HG02571 (cell line): ENCODE data around the gene RIMBP3C.
"Not testable (repeated sequence)": the region's sequence is repeated elsewhere in the genome, so short reads cannot be mapped to it uniquely, and the experiment has no call there.

Source experiments
- ATAC-seq: cut with Tn5 transposase; IDR thresholded peaks from one replicate; pipeline ENCODE4 v1.9.1; 2021; ENCODE audit warnings: mild to moderate bottlenecking, moderate library complexity; ENCODE audit not compliant: unreplicated experiment

Gene RIMBP3C, protein sequence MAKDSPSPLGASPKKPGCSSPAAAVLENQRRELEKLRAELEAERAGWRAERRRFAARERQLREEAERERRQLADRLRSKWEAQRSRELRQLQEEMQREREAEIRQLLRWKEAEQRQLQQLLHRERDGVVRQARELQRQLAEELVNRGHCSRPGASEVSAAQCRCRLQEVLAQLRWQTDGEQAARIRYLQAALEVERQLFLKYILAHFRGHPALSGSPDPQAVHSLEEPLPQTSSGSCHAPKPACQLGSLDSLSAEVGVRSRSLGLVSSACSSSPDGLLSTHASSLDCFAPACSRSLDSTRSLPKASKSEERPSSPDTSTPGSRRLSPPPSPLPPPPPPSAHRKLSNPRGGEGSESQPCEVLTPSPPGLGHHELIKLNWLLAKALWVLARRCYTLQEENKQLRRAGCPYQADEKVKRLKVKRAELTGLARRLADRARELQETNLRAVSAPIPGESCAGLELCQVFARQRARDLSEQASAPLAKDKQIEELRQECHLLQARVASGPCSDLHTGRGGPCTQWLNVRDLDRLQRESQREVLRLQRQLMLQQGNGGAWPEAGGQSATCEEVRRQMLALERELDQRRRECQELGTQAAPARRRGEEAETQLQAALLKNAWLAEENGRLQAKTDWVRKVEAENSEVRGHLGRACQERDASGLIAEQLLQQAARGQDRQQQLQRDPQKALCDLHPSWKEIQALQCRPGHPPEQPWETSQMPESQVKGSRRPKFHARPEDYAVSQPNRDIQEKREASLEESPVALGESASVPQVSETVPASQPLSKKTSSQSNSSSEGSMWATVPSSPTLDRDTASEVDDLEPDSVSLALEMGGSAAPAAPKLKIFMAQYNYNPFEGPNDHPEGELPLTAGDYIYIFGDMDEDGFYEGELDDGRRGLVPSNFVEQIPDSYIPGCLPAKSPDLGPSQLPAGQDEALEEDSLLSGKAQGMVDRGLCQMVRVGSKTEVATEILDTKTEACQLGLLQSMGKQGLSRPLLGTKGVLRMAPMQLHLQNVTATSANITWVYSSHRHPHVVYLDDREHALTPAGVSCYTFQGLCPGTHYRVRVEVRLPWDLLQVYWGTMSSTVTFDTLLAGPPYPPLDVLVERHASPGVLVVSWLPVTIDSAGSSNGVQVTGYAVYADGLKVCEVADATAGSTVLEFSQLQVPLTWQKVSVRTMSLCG (N-terminal part only)

DNA sequence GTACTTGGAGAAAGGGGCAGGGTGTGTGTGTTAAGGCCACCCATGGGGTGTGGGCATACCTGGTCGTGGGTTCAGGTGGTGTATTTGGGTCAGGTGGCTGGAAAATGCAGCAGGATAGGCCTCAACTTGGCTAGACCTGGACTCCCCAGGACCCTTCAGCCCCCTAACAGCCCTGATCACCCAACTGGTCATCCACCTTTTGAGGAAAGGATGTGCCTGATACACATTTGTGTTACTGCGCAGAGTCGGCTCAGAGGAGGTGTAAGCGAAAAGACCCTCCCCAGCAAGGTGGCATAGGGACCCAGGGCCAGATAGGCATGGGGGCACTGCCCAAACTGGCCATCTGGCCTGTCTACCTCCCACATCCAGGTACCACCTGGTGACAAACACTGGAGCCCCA is at the start of gene RIMBP3C:
Gene RIMBP3C, minus strand, starts transcription at position 101 of the 400 bp plus-strand sequence. CDS start 485 bp downstream, outside the sequence.
- ATAC-seq: not testable (repeated sequence)

DNA sequence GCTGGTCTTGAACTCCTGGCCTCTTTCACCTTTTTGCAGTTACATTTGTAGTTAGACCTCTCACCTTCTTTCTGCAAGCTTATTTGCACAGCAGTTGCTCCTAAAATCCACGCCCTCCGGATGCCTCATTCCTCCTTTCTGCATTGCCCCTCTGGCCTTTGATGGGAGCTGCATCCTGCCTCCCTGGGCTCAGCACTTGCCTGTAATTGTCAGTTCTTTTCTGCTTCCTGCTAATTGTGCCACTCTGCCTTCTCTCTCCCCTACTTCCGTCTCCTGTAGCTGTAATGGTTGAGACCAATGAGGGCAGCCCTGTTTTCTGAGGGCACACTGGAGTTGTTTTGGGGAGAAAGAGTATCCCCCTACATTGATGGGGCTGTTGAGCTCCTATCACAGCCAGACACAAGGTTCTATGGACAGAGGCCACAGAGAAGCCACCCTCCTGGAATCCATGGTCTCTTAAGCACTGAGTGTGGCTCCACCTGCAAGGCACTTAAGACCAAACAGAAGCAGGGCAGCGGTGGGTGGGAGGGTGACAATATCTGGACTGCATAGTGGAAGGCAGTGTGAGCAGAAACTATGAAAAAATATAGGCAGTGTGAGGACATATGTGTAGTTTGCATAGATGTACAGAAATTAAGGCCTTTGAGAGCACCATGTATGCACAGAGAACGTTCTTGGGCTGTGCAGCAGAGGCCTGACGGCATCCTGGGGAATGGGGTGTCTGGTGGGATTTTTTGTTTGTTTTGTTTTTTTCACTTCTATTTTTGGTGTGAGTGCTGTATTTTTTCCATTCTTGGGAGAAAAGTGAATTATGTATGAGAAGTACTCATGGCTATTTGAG is 48.0 kb upstream of the RIMBP3C start:
- ATAC-seq: no peak

DNA sequence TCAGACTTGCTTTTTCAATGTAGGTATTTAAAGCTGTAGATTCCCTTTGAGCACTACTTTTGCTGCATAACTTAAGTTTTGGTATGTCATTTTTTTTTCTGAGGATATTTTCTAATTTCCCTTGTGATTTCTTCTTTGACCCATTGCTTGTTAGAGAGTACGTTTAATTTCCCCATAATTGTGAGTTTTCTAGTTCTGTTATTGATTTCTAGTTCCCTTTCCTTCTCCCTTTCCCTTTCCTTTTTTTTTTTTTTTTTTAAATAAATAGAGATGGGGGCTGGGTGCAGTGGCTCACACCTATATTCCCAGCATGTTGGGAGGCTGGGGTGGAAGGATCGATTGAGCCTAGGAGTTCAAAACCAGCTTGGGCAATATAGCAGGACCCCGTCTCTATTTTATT is 47.0 kb upstream of the RIMBP3C start:
- ATAC-seq: no peak

DNA sequence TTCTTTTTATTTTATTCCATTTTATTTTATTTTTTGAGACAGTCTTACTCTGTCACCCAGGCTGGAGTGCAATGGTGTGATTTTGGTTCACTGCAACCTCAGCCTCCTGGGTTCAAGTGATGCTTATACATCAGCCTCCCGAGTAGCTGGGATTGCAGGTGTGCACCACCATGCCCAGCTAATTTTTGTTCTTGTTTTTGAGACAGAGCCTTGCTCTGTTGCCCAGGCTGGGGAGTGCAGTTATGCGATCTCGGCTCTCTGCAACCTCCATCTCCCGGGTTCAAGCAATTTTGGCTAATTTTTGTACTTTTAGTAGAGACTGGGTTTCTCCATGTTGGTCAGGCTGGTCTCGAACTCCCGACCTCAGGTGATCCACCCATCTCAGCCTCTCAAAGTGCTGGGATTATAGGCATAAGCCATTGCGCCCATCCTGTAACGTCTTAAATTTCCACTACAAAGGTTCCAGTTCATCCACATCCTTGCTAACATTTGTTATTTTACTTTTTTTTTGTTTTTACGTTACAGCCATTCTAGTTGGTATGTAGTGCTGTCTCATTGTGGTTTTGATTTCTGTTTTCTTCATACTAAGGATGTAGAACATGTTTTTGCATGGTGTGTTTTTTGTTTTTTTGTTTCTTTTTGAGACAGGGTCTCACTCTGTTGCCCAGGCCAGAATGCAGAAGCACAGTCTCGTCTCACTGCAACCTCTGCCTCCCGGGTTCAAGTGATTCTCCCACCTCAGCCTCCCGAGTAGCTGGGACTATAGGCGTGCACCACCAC is 45.3 kb upstream of the RIMBP3C start:
- ATAC-seq: not testable (repeated sequence)

DNA sequence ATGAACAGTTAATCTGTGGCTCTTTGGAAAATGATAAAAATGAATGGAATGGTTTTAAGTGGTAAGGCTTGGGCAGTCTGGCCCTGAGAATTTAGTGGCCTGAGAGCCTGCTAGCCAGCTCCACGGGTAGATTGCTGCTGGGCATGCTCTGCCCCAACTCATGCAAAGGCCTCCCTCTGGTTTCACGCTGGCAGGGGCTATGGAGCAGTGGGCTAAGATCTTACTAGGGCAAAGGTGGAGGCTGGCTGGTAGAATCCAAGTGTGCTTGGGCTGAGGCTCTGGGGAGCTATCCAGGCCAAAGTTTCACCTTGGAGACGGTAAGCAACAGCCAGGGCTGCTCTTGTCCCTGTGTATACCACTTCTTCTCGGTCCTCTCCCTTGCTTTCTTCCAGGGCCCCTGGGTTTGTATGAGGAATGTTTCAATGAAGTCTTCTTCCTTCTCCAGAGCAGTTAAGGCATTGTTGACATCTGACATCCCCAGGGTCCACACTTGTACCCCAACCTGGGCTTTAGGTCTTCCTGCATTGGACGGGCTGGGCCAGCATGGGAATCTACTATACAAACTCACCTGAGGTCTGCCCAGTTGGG is 43.7 kb upstream of the RIMBP3C start:
- no peak for ATAC-seq

DNA sequence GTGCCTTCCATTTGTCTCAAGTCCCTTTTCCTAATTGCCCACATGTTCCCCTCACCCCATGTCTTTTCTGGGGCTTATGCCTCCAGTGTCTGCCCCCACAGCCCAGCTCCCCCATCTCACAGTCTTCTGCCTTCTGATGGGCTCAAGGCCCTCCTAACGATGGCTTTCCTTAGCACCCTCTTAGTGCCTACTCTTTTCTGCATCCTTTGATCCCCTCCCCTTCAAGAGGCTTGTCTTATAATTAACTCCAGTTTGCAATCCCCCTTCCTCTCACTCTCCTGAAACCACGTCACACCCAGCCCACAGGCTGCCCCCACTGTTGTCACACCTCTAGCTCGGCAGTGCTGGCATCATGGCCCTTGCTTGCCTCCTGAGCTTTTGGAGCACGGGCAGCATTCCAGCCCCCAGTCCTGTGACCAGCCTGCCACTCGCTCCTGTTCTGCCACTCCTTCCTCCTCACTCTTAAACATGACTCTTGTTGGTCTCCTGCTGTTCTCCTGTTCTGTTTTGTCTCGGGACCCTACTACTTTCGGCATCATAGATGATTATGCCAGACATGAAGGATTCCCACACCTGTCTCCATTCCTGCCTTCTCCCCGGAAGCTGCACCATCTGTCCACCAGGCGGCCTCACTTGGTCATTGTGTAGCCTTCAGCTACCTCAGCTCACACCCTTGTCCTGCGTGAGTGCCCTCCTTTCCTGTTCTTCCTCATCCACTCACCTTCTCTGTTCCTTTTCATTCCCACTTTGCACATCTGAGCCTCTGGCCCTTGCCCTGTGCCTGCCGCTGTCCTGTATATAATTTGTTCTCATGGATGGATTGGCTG is 42.4 kb upstream of the RIMBP3C start:
- no peak for ATAC-seq

DNA sequence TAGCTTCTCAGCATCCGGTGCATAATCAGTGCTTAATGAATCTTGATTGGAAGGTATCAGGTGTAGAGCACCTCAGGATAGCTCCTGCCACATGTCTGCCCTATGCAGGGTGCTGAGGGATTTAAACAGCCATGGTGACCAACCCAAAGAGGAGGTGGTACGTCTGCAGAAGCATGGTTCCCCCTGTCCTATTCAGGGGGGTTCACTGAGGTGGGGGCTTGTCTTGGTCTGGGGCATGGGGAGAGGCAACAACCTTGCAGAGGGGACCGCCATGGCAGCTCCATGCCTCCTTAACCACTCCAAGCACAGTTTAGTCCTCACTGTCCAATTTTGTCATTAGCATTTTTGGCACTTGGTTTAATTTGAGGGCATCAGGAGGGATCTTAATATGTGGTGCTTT is 41.2 kb upstream of the RIMBP3C start:
- ATAC-seq: no peak

DNA sequence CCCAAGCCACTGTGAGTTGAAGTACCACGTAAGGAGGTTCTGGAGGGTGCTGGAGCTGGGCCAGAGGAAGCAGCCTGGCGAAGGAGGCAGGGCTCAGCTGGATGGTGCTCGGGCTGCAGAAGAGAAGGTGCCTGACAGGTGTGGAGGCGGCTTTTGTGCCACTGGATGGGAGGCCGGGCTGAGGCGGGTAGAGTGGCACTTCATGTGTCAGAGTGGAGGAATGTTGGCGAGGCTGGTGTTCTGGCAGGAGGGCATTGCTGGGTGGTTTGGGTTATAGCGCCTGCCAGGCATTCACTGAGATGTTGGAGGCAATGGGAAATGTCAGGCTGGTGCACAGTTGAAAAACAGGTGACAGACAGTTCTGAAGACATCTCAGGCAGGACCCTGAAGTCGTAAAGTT is 40.4 kb upstream of the RIMBP3C start:
- no peak for ATAC-seq

DNA sequence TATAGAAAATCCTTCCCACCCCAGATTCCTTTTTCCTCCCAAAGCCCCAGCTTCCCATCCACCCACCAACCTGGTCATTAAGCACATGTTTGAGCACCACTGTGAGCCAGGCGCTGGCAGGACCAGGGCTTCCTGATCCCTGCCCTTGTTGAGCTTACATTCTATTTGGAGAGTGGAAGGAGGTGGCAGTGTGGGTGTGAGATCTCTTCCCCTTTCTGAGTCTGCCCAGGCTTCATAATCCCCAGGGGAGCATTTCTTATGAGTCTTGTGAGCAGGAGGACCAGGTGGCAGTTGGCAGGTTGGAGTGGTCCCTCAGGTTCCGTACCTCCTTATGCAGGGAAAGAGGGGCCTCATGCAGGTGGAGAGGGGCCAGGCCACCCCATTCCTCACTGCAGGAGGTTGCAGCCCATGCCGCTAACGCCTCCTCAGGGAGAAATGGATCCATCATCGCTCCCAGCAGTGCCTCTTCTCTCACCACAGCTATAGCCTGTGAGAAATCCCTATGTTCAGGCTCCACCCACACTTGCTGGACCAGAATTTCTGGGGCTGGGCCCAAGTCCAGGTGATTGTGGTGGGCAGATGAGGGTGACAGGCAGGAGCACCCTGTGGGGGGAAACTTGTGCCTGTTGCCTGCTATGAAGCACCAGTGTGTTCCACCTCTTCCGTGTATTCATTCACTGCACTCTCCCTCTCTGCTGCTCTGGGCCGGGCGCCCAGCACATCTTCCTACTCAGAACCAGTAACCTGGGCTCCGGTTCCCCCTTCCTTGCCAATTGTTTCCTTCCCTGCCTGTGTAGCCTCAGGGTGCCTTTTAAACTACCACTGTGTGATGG is 39.8 kb upstream of the RIMBP3C start:
- ATAC-seq: no peak

DNA sequence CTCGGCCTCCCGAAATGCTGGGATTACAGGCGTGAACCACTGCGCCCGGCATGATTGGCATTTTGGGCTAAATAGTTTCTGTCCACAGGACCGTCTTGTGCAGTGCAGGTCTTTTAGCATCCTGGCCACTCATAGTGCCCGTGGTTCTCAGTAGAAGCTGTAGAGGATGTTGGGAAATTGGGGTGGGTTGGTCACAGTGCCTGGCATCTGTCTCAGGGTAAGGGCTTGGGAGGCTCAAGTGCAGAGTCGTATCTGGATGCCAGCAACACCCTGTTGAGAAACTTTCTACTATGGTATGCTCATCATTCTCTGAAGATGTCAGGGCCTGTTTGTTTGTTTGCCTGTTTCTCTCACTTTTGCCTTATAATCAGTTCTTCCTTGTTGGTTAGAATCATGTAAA is 38.1 kb upstream of the RIMBP3C start:
- no peak for ATAC-seq

DNA sequence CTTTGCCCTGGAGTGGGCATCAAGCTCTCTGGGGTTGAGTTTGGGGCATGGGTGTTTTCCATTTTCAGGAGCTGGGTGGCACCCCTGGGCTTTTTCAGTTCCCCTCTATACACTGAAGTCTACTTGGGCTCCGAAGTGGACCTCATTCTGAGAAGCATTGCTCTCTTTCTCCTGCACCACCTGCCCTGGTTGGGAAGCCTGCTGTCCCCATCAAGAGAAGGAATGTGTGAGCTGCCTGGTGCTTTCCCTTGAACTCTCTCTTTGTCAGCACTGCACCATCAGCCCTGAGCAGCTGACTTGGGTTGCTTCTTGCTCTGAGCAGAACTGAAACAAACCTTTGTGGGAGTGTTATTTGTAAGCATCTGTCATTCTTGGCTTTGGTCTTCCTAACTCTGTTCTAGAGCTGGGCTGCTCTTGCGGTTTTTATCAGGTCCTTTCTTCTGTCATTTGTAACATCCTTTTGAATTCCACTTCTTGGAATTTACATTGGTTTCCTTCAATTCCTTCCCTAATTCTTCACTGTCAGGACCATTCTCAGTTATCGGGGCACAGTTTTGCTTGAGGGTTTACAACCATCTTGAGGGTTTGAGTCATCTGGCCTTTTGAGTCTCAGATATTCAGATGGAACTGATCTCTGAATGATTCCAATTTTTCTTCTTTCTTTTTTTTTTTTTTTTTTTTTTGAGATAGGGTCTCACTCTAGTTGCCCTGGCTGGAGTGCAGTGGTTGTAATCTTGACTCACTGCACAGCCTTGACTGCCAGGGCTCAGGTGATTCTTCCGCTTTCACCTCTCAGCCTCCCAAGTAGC is 36.7 kb upstream of the RIMBP3C start:
- peak; percentile 85 for ATAC-seq

DNA sequence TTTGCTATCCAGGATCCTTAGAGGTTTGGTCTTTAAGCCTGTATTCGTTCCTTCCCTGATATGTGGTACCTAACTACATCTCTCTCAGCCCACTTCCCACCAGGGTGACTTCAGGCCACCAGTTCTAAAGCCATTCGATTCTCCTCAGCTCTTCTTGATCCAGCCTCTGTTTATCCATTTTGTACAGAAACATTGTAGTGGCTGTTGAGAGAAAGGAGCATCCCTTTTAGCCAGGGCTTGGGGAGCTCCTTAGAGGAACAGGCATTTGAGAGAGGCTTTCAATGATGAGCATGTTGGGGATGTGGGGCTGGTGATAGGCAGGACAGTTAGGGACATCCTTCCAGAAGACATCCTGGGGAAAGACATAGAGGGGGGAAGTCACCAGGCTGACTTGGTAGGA is 34.1 kb upstream of the RIMBP3C start:
- no peak for ATAC-seq

DNA sequence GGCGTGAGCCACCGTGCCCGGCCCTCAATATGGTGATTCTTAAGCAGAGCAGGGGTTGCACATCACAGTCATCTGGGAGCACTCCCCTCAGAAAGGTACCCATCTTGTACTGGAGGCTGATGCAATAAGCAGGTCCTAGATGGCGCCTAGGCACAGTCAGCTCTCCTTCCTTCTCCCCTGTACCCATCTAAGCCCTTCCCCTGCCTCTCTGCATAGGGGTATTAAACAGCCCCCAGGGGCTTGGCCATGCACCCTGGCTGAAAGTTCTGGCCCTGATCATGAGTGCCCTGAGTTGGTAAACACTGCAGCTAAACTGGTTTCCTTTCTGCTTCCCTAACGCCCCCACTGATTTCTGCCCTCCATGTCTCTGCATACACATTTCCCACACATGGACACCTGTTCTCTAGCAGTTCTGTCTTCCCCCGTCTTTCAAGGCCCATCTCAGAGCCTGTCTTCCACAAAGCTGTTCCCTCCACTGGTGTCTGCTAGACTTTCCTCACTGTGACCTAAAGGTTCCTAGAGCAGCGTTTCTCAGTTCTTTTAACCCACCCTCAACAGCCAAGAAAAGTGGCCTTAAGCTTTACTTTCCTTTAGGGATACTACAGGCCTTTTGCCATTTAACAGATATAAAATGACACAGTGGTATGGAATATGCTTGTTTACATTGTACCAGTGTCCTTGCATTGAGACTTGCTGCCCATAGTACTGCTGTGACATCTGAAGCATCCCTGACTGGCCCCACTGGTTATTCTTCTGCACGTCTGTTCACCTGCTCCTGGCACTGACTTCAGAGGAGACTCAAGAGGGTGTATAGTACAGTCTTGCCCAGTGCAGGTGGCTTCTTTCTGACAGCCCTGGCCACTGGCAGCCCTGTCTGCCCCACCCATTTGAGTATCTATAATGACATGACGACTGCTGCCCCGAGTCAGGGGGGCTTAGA is 31.8 kb upstream of the RIMBP3C start:
- ATAC-seq: no peak

DNA sequence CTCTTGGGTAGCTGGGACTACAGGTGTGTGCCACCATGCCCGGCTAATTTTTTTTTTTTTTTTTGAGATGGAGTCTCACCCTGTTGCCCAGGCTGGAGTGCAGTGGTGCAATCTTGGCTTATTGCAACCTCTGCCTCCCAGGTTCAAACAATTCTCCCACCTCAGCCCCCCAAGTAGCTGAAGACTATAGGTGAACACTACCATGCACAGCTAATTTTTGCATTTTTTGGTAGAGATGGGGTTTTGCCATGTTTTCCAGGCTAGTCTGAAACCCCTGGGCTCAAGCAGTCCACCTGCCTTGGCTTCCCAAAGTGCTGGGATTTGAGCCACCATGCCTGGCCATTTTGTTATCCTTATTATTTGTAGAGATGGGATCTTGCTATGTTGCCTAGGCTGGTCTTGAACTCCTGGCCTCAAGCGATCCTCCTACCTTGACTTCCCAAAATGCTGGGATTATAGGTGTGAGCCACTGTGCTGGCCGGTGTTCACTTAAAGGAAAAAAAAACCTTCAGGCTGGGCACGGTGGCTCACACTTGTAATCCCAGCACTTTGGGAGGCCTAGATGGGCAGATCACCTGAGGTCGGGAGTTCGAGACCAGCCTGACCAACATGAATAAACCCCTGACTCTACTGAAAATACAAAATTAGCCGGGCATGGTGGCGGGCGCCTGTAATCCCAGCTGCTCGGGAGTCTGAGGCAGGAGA is 29.9 kb upstream of the RIMBP3C start:
- not testable (repeated sequence) for ATAC-seq

DNA sequence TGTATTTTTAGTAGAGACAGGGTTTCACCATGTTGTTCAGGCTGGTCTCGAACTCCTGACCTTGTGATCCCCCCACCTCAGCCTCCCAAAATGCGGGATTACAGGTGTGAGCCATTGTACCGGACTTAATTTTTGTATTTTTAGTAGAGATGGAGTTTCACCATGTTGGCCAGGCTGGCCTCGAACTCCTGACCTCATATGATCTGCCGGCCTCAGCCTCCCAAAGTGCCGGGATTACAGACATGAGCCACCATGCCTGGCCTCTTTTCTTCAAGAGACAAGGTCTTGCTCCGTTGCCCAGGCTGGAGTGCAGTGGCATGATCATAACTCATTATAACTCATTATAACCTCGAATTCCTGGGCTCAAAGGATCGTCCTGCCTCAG is 29.4 kb upstream of the RIMBP3C start:
- ATAC-seq: not testable (repeated sequence)
